Stimulated activated CD4-positive, alpha-beta T cell treated with anti-CD3 and anti-CD28 coated beads, Interleukin-1b, Interleukin-23, amount 100 ng/mL, for 4 hours (primary cell): ENCODE measurements around the gene PITRM1.

ENCODE experiments used
- DNase-seq, 2 donors: peaks; one replicate each; pipeline ENCODE4 v3.0.0-alpha.2; 2020; ENCODE audit warnings: low read depth in 2 of 2

Gene PITRM1

GRCh38 chr10:3139216-3139910 is 33.2 kb downstream of the PITRM1 start:
- DNase-seq, result no peak

GRCh38 chr10:3137958-3138726 is 34.4 kb downstream of the PITRM1 start:
- DNase-seq, result no peak

GRCh38 chr10:3136763-3137611 is 35.6 kb downstream of the PITRM1 start:
- DNase-seq, result no peak

- no peak for DNase-seq
These were observed 36.2 kb downstream of the PITRM1 start for GRCh38 chr10:3136336-3136735.

GRCh38 chr10:3135006-3135405 is 37.6 kb downstream of the PITRM1 start:
- DNase-seq, result no peak

- DNase-seq, result no peak
These were observed 38.6 kb downstream of the PITRM1 start for GRCh38 chr10:3133948-3134347.

GRCh38 chr10:3132036-3133025 is 40.3 kb downstream of the PITRM1 start:
- DNase-seq, result no peak

GRCh38 chr10:3131098-3131497 is 41.5 kb downstream of the PITRM1 start:
- DNase-seq, result no peak

- no peak for DNase-seq
These were observed 42.8 kb downstream of the PITRM1 start for GRCh38 chr10:3129581-3130340.

GRCh38 chr10:3128379-3129130 is 44.0 kb downstream of the PITRM1 start:
- DNase-seq, result no peak

- no peak for DNase-seq
These were observed 44.7 kb downstream of the PITRM1 start for GRCh38 chr10:3127921-3128320.

GRCh38 chr10:3126741-3127346 is 45.7 kb downstream of the PITRM1 start:
- DNase-seq, result no peak

GRCh38 chr10:3126249-3126648 is 46.3 kb downstream of the PITRM1 start:
- no peak for DNase-seq

- DNase-seq, result no peak
These were observed 46.9 kb downstream of the PITRM1 start for GRCh38 chr10:3125527-3126170.

- DNase-seq, result no peak
These were observed 48.0 kb downstream of the PITRM1 start for GRCh38 chr10:3124412-3125175.

GRCh38 chr10:3123571-3124411 is 48.8 kb downstream of the PITRM1 start:
- DNase-seq, result no peak
